ENCODE data around the gene CTCFL. TPM values are rescaled to one million over a fixed set of nuclear protein-coding genes. Genes with fewer than 3 reads are reported as not detected.

Gene CTCFL
- total and polyA plus RNA-seq, 2 of the 13 experiments (the other 11 are each of a cell fraction or from before 2014, with no cell fraction given), result 0.04 TPM; not detected in 1

DNA sequence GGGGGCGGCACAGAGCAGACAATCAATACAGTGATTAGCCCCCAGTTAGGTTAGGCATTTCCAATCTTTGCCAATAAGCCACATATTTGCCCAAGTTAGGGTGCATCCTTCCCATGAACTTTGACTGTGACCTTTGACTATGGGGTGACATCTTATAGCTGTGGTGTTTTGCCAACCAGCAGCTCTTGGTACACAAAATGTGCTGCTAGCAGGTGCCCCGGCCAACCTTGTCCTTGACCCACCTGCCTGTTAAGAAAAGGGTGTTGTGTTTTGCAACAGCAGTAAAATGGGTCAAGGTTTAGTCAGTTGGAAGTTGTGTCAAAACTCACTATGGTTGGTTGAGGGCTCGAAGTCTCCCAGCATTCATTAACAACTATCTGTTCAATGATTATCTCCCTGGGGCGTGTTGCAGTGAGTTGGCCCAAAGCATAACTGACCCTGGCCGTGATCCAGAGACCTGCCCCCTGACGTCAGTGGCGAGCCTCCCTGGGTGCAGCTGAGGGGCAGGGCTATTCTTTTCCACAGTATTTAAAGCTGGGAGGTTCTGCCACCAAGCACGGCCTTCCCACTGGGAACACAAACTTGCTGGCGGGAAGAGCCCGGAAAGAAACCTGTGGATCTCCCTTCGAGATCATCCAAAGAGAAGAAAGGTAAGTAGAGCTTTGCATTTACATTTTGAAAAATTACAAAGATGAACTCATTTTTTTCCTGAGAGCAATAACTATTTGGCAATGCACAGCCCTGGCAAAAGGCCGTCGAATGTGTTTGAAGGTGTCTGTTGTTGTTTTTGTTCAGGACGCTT, 35.8 kb upstream of the CTCFL start, which contains the start of gene PCK1 (continued):
- TF ChIP-seq, protein P1, sequence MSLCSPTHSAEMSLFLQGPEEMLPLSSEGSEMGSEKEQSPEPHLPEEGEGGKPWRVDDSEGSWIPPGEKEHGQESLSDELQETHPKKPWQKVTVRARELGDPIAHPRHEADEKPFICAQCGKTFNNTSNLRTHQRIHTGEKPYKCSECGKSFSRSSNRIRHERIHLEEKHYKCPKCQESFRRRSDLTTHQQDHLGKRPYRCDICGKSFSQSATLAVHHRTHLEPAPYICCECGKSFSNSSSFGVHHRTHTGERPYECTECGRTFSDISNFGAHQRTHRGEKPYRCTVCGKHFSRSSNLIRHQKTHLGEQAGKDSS (CRISPR knock-in tag; IDR thresholded peaks at IDR 0.05; ENCODE audit: borderline replicate concordance, low read depth), result 0 out of 2 replicates have a peak, but pooled peaks have one; percentile 10
- 0 out of 2 replicates have a peak, but pooled peaks have one; percentile 24 for TF ChIP-seq ZNF569 (CRISPR knock-in tag; IDR thresholded peaks at IDR 0.05; ENCODE audit: borderline replicate concordance)
- TF ChIP-seq RXRA (CRISPR knock-in tag; IDR thresholded peaks at IDR 0.05), result peak; percentile 99
- no peak for TF ChIP-seq ZNF33A (CRISPR knock-in tag; IDR thresholded peaks at IDR 0.05; ENCODE audit: borderline replicate concordance)
- no peak for TF ChIP-seq ZBTB46 (CRISPR knock-in tag; IDR thresholded peaks at IDR 0.05; ENCODE audit: borderline replicate concordance)
- TF ChIP-seq, protein P2, sequence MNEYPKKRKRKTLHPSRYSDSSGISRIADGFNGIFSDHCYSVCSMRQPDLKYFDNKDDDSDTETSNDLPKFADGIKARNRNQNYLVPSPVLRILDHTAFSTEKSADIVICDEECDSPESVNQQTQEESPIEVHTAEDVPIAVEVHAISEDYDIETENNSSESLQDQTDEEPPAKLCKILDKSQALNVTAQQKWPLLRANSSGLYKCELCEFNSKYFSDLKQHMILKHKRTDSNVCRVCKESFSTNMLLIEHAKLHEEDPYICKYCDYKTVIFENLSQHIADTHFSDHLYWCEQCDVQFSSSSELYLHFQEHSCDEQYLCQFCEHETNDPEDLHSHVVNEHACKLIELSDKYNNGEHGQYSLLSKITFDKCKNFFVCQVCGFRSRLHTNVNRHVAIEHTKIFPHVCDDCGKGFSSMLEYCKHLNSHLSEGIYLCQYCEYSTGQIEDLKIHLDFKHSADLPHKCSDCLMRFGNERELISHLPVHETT (CRISPR knock-in tag; conservative IDR thresholded peaks at IDR 0.05), result peak; percentile 27; the same call in 1 of the 2 replicates
- 0 out of 2 replicates have a peak, but pooled peaks have one; percentile 64 for TF ChIP-seq TMF1 (CRISPR knock-in tag; IDR thresholded peaks at IDR 0.05; ENCODE audit: low read depth)
- peak; percentile 95; the same call in 1 of the 2 replicates for TF ChIP-seq ZNF430 (CRISPR knock-in tag; IDR thresholded peaks at IDR 0.05)
- TF ChIP-seq ZNF597 (CRISPR knock-in tag; IDR thresholded peaks at IDR 0.05), result no peak
- peak; percentile 94 for TF ChIP-seq ARID3A (IDR thresholded peaks at IDR 0.05; ENCODE audit: low read depth, low read length)
- TF ChIP-seq PRMT3 (CRISPR knock-in tag; IDR thresholded peaks at IDR 0.05; ENCODE audit: borderline replicate concordance, low read depth), result no peak
- TF ChIP-seq DNMT1 (CRISPR knock-in tag; IDR thresholded peaks at IDR 0.05), result no peak
- peak; percentile 62; the same call in 1 of the 2 replicates for TF ChIP-seq NFKBIZ (CRISPR knock-in tag; IDR thresholded peaks at IDR 0.05)
- TF ChIP-seq ARNT (IDR thresholded peaks at IDR 0.05), result no peak
- TF ChIP-seq KLF6 (CRISPR knock-in tag; IDR thresholded peaks at IDR 0.05), result no peak; the same call in 1 of the 2 replicates
- TF ChIP-seq MTA3 (CRISPR knock-in tag; IDR thresholded peaks at IDR 0.05), result no peak
- no peak; the same call in 1 of the 2 replicates for TF ChIP-seq RNF2 (conservative IDR thresholded peaks at IDR 0.05; ENCODE audit: low read depth)
- no peak for TF ChIP-seq SRSF9 (IDR thresholded peaks at IDR 0.05; ENCODE audit: borderline replicate concordance, insufficient read depth, low read depth, low read length, poor library complexity, severe bottlenecking)
- TF ChIP-seq ZNF235 (CRISPR knock-in tag; IDR thresholded peaks at IDR 0.05; ENCODE audit: borderline replicate concordance), result no peak
- TF ChIP-seq ZNF232 (CRISPR knock-in tag; IDR thresholded peaks at IDR 0.05; ENCODE audit: borderline replicate concordance), result peak; percentile 91; the same call in 1 of the 2 replicates
- TF ChIP-seq ZIK1 (CRISPR knock-in tag; IDR thresholded peaks at IDR 0.05; ENCODE audit: borderline replicate concordance, low read depth), result no peak
- peak; percentile 61 for TF ChIP-seq YY1 (IDR thresholded peaks at IDR 0.05; ENCODE audit: insufficient read depth, insufficient replicate concordance, low read depth, low read length)
- TF ChIP-seq ZFP1 (CRISPR knock-in tag; IDR thresholded peaks at IDR 0.05), result peak; percentile 91
